ENCODE results near the gene KCNAB1. TPM values are rescaled to one million over a fixed set of nuclear protein-coding genes. Genes with fewer than 3 reads are reported as not detected.

The KCNAB1 gene
- total and polyA plus RNA-seq, 2 of the 8 experiments (the other 6 are each of a cell fraction or from before 2014, with no cell fraction given): 0.51 to 2.3 TPM

DNA sequence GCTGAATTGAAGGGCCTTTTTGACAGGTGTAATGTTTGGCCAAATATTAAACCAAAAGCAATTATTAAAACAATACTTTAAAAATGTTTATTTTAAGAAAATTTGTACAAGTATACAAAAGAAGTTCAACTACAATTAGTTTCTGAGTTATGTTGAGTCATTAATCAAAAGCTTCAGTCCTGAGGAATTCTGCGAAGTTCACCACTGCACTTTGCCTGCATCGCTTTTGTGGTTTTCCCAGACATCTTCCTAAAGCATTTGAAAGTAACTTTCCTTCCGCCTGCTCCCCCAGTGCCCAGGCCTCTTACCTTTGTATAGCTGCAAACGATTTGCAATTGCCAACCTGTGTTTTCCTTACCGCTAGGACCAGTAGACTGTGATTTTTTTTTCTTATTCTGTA, 69.5 kb downstream of the KCNAB1 start:
- WGBS, 2 experiments (ENCODE audit: extremely low coverage in 1 of 2, insufficient coverage in 1 of 2, insufficient read length in 1 of 2, insufficient replicate concordance in 2 of 2, low coverage in 1 of 2, low lambda C conversion rate in 2 of 2, missing lambda C conversion rate in 1 of 2): 89% methylated on average over 5 of the region's 5 CpGs; no CpG with 5 or more reads in 1 of the 2 experiments
- no peak overlapping the region for H2BK20ac ChIP-seq (ENCODE audit: low read length)
- H3K18ac ChIP-seq (ENCODE audit: extremely low read depth, low read length): no peak overlapping the region
- H3K9ac ChIP-seq (replicated peaks in 1 of 4; ENCODE audit: extremely low read depth in 1 of 4, low read depth in 3 of 4, low read length in 3 of 4): no peak overlapping the region
- H3K79me1 ChIP-seq (ENCODE audit: low read depth, low read length): no peaks in the 10 kb centered on the region
- no peaks in the 10 kb centered on the region for H3K79me2 ChIP-seq (ENCODE audit: control insufficient read depth in 1 of 2, insufficient read depth in 2 of 2, low read length in 2 of 2)
- H3K4me1 ChIP-seq (replicated peaks in 1 of 4; ENCODE audit: control insufficient read depth in 3 of 4, insufficient read depth in 4 of 4, low read length in 3 of 4): no peaks in the 10 kb centered on the region
- no peak overlapping the region for H4K91ac ChIP-seq (replicated peaks; ENCODE audit: insufficient read length, low read length)
- FAIRE-seq (no peak), DNase-seq (ENCODE audit: low read depth in 1 of 2, low spot score in 2 of 2) (no peak)
- H2BK15ac ChIP-seq (ENCODE audit: low read length): no peak overlapping the region
- no peak overlapping the region for H4K8ac ChIP-seq (ENCODE audit: extremely low read depth, insufficient read depth, low read length)
- POLR2A ChIA-PET (ENCODE audit: partially characterized antibody): no interaction called here
- no peaks in the 10 kb centered on the region for H3K23me2 ChIP-seq (ENCODE audit: low read depth, low read length)
- H3K27me3 ChIP-seq (replicated peaks in 1 of 4; ENCODE audit: control insufficient read depth in 3 of 4, extremely low read depth in 1 of 4, insufficient read depth in 3 of 4, low read length in 3 of 4): no peaks in the 10 kb centered on the region
- no peak overlapping the region for H3K4me3 ChIP-seq (ENCODE audit: extremely low read depth in 1 of 4, insufficient read depth in 2 of 4, low read depth in 3 of 4, low read length in 4 of 4)
- no peak overlapping the region for H2AK5ac ChIP-seq (ENCODE audit: low read depth, low read length)
- H4K20me1 ChIP-seq (replicated peaks in 1 of 2; ENCODE audit: control insufficient read depth in 1 of 2, insufficient read depth in 2 of 2, low read length in 2 of 2): no peaks in the 10 kb centered on the region
- no peak for TF ChIP-seq E2F6 (IDR thresholded peaks at IDR 0.05)
- TF ChIP-seq CHD2 (IDR thresholded peaks at IDR 0.05; ENCODE audit: low read length): no peak
- no peak for TF ChIP-seq ATF3 (IDR thresholded peaks at IDR 0.05; ENCODE audit: insufficient read depth, low read depth, low read length)
- TF ChIP-seq EGR1 (IDR thresholded peaks at IDR 0.05; ENCODE audit: borderline replicate concordance, low read depth, low read length): no peak
- TF ChIP-seq JUN (IDR thresholded peaks at IDR 0.05; ENCODE audit: low read depth, low read length): no peak
- TF ChIP-seq RXRA (IDR thresholded peaks at IDR 0.05; ENCODE audit: insufficient read depth, low read depth, low read length): no peak
- TF ChIP-seq MAFK (IDR thresholded peaks at IDR 0.05; ENCODE audit: low read depth, low read length): no peak
- TF ChIP-seq SIRT6 (IDR thresholded peaks at IDR 0.05; ENCODE audit: low read length): no peak
- no peak for TF ChIP-seq CEBPB (IDR thresholded peaks at IDR 0.05; ENCODE audit: low read depth, low read length)
- TF ChIP-seq BCL11A (IDR thresholded peaks at IDR 0.05; ENCODE audit: low read depth in 2 of 2, low read length in 2 of 2): no peak
- TF ChIP-seq TAF1 (IDR thresholded peaks at IDR 0.05; ENCODE audit: low read depth, low read length): no peak
- no peak for TF ChIP-seq CBX5 (IDR thresholded peaks at IDR 0.05; ENCODE audit: low read depth, low read length)
- TF ChIP-seq NANOG (IDR thresholded peaks at IDR 0.05; ENCODE audit: insufficient read depth, low read depth, low read length, poor library complexity, severe bottlenecking): no peak
- no peak for TF ChIP-seq PHF8 (conservative IDR thresholded peaks at IDR 0.05; ENCODE audit: low read depth, low read length)
- no peak for TF ChIP-seq POLR2A (IDR thresholded peaks at IDR 0.05; ENCODE audit: control extremely low read depth in 1 of 2, low read depth in 2 of 2, low read length in 2 of 2)
- H3K14ac ChIP-seq (ENCODE audit: insufficient read length): no peak overlapping the region
- no peak overlapping the region for H2BK12ac ChIP-seq (ENCODE audit: low read depth, low read length)
- H3K23ac ChIP-seq (ENCODE audit: insufficient read length): no peak overlapping the region
- H2BK5ac ChIP-seq (ENCODE audit: low read depth, low read length): no peak overlapping the region
- no peaks in the 10 kb centered on the region for H3K9me3 ChIP-seq (ENCODE audit: insufficient read depth in 2 of 2, low read depth in 1 of 2, low read length in 1 of 2)
- no peaks in the 10 kb centered on the region for H3K36me3 ChIP-seq (ENCODE audit: control insufficient read depth in 2 of 4, insufficient read depth in 4 of 4, low read length in 3 of 4)
- no peak overlapping the region for H4K5ac ChIP-seq (ENCODE audit: insufficient read length, low read depth, low read length)
- H3K4me2 ChIP-seq (ENCODE audit: insufficient read depth in 1 of 2, low read depth in 2 of 2, low read length in 2 of 2): no peak overlapping the region
- H3K56ac ChIP-seq (replicated peaks; ENCODE audit: insufficient read length, low read depth, low read length): no peak overlapping the region
- H3K27ac ChIP-seq (ENCODE audit: low read depth, low read length): no peak overlapping the region
- no peak overlapping the region for H3K4ac ChIP-seq (replicated peaks; ENCODE audit: insufficient read length, low read depth, low read length)
- H2BK120ac ChIP-seq (replicated peaks; ENCODE audit: low read depth, low read length): no peak overlapping the region
- CTCF ChIA-PET (ENCODE audit: partially characterized antibody): interaction anchor here (0.5 to 1.2 kb wide), 6 partner anchors 18 to 260 kb away, joined by 3 to 6 read pairs (median 4); no protein-coding TSS in a partner anchor
- no peak overlapping the region for H2AFZ ChIP-seq (ENCODE audit: low read length)

Measured in H1 (cell line).